ENCODE measurements around the gene IL20.

Gene IL20

GRCh38 chr1:206883876-206884275 is 18.5 kb downstream of the IL20 start:
- H2AFZ ChIP-seq (ENCODE audit: low read depth, low read length), result no peak overlapping the region
- WGBS, result 93% methylated on average over 1 of the region's 2 CpGs

GRCh38 chr1:206885341-206886060 is 20.1 kb downstream of the IL20 start:
- Histone ChIP-seq H3K36me3 (ENCODE audit: control insufficient read depth in 1 of 2, insufficient read depth in 2 of 2, low read depth in 1 of 2, low read length in 2 of 2) (no peaks in the 10 kb centered on the region), H2BK120ac (ENCODE audit: low read depth, low read length) (no peak overlapping the region), H3K9me3 (ENCODE audit: control insufficient read depth, low read length) (no peaks in the 10 kb centered on the region), H4K8ac (ENCODE audit: low read length) (no peak overlapping the region), H2BK5ac (ENCODE audit: low read depth, low read length, poor library complexity, severe bottlenecking) (no peak overlapping the region), H3K4me3 (ENCODE audit: insufficient read depth in 1 of 2, low read depth in 1 of 2, low read length in 2 of 2) (no peak overlapping the region), H3K18ac (ENCODE audit: low read depth in 1 of 2, low read length in 2 of 2) (no peak overlapping the region), H4K91ac (ENCODE audit: low read length) (no peak overlapping the region), H2BK15ac (ENCODE audit: low read depth, poor library complexity, severe bottlenecking) (no peak overlapping the region), H3K23ac (ENCODE audit: low read length in 2 of 2) (no peak overlapping the region), H3K27ac (ENCODE audit: low read length, poor library complexity, severe bottlenecking) (no peak overlapping the region), H3K79me1 (replicated peaks; ENCODE audit: low read length, poor library complexity, severe bottlenecking) (no peaks in the 10 kb centered on the region), H3K27me3 (ENCODE audit: control insufficient read depth in 1 of 2, insufficient read depth in 1 of 2, low read length in 2 of 2) (peaks cover 0 to 18% of the 10 kb centered on the region in 2 experiments), H3K4ac (ENCODE audit: low read depth in 1 of 2, low read length in 2 of 2) (no peak overlapping the region), H2BK12ac (ENCODE audit: low read length in 2 of 2) (no peak overlapping the region), H3K4me2 (ENCODE audit: low read length, poor library complexity, severe bottlenecking) (no peak overlapping the region), H3K9ac (ENCODE audit: low read length) (no peak overlapping the region), H2AK5ac (ENCODE audit: low read length, severe bottlenecking) (no peak overlapping the region), H2AFZ (ENCODE audit: low read depth, low read length) (no peak overlapping the region), H3K14ac (ENCODE audit: low read length in 2 of 2) (no peak overlapping the region), H3K4me1 (ENCODE audit: control insufficient read depth, insufficient read depth, low read depth, low read length) (no peaks in the 10 kb centered on the region)
- WGBS, result 97% methylated on average over 2 of the region's 3 CpGs
- no peak for DNase-seq

More at GRCh38 chr1:206883876-206884275, 18.5 kb downstream of the IL20 start:
- no peak overlapping the region for H2AK5ac ChIP-seq (ENCODE audit: low read length, severe bottlenecking)
- no peak overlapping the region for H3K4ac ChIP-seq (ENCODE audit: low read depth in 1 of 2, low read length in 2 of 2)
- no peak overlapping the region for H3K9ac ChIP-seq (ENCODE audit: low read length)
- H3K27ac ChIP-seq (ENCODE audit: low read length, poor library complexity, severe bottlenecking), result no peak overlapping the region
- no peaks in the 10 kb centered on the region for H3K4me1 ChIP-seq (ENCODE audit: control insufficient read depth, insufficient read depth, low read depth, low read length)
- no peak overlapping the region for H2BK120ac ChIP-seq (ENCODE audit: low read depth, low read length)
- no peak overlapping the region for H3K14ac ChIP-seq (ENCODE audit: low read length in 2 of 2)
- H3K36me3 ChIP-seq (ENCODE audit: control insufficient read depth in 1 of 2, insufficient read depth in 2 of 2, low read depth in 1 of 2, low read length in 2 of 2), result no peaks in the 10 kb centered on the region
- H3K79me1 ChIP-seq (replicated peaks; ENCODE audit: low read length, poor library complexity, severe bottlenecking), result no peaks in the 10 kb centered on the region
- peaks cover 2% of the 10 kb centered on the region for H3K9me3 ChIP-seq (ENCODE audit: control insufficient read depth, low read length)
- H2BK12ac ChIP-seq (ENCODE audit: low read length in 2 of 2), result no peak overlapping the region
- H3K4me3 ChIP-seq (ENCODE audit: insufficient read depth in 1 of 2, low read depth in 1 of 2, low read length in 2 of 2), result no peak overlapping the region
- H4K8ac ChIP-seq (ENCODE audit: low read length), result no peak overlapping the region
- H2BK15ac ChIP-seq (ENCODE audit: low read depth, poor library complexity, severe bottlenecking), result no peak overlapping the region
- no peak overlapping the region for H3K23ac ChIP-seq (ENCODE audit: low read length in 2 of 2)
- H3K27me3 ChIP-seq (ENCODE audit: control insufficient read depth in 1 of 2, insufficient read depth in 1 of 2, low read length in 2 of 2), result peaks cover 0 to 18% of the 10 kb centered on the region in 2 experiments
- no peak for DNase-seq
- H3K4me2 ChIP-seq (ENCODE audit: low read length, poor library complexity, severe bottlenecking), result no peak overlapping the region
- H4K91ac ChIP-seq (ENCODE audit: low read length), result no peak overlapping the region
- H2BK5ac ChIP-seq (ENCODE audit: low read depth, low read length, poor library complexity, severe bottlenecking), result no peak overlapping the region
- no peak overlapping the region for H3K18ac ChIP-seq (ENCODE audit: low read depth in 1 of 2, low read length in 2 of 2)

- Histone ChIP-seq H3K27ac (ENCODE audit: low read length, poor library complexity, severe bottlenecking) (no peak overlapping the region), H3K79me1 (replicated peaks; ENCODE audit: low read length, poor library complexity, severe bottlenecking) (no peaks in the 10 kb centered on the region), H3K27me3 (ENCODE audit: control insufficient read depth in 1 of 2, insufficient read depth in 1 of 2, low read length in 2 of 2) (peaks cover 0 to 24% of the 10 kb centered on the region in 2 experiments), H3K4me2 (ENCODE audit: low read length, poor library complexity, severe bottlenecking) (no peak overlapping the region), H2BK12ac (ENCODE audit: low read length in 2 of 2) (no peak overlapping the region), H3K4me3 (ENCODE audit: insufficient read depth in 1 of 2, low read depth in 1 of 2, low read length in 2 of 2) (no peak overlapping the region), H3K4ac (ENCODE audit: low read depth in 1 of 2, low read length in 2 of 2) (no peak overlapping the region), H2BK120ac (ENCODE audit: low read depth, low read length) (no peak overlapping the region), H3K4me1 (ENCODE audit: control insufficient read depth, insufficient read depth, low read depth, low read length) (no peaks in the 10 kb centered on the region), H3K23ac (ENCODE audit: low read length in 2 of 2) (no peak overlapping the region), H2AFZ (ENCODE audit: low read depth, low read length) (no peak overlapping the region), H3K9me3 (ENCODE audit: control insufficient read depth, low read length) (no peaks in the 10 kb centered on the region), H2AK5ac (ENCODE audit: low read length, severe bottlenecking) (no peak overlapping the region), H2BK5ac (ENCODE audit: low read depth, low read length, poor library complexity, severe bottlenecking) (no peak overlapping the region), H3K36me3 (ENCODE audit: control insufficient read depth in 1 of 2, insufficient read depth in 2 of 2, low read depth in 1 of 2, low read length in 2 of 2) (no peaks in the 10 kb centered on the region), H3K14ac (ENCODE audit: low read length in 2 of 2) (no peak overlapping the region), H4K91ac (ENCODE audit: low read length) (no peak overlapping the region), H2BK15ac (ENCODE audit: low read depth, poor library complexity, severe bottlenecking) (no peak overlapping the region), H4K8ac (ENCODE audit: low read length) (no peak overlapping the region), H3K9ac (ENCODE audit: low read length) (no peak overlapping the region), H3K18ac (ENCODE audit: low read depth in 1 of 2, low read length in 2 of 2) (no peak overlapping the region)
- peak; percentile 37 for DNase-seq
- 97% methylated on average over 1 of the region's 1 CpG for WGBS
These were observed 21.4 kb downstream of the IL20 start for GRCh38 chr1:206886831-206887230.

GRCh38 chr1:206887701-206888100 is 22.3 kb downstream of the IL20 start:
- peak; percentile 71 for DNase-seq
- Histone ChIP-seq H2BK12ac (ENCODE audit: low read length in 2 of 2) (no peak overlapping the region), H3K23ac (ENCODE audit: low read length in 2 of 2) (no peak overlapping the region), H2BK15ac (ENCODE audit: low read depth, poor library complexity, severe bottlenecking) (no peak overlapping the region), H2AK5ac (ENCODE audit: low read length, severe bottlenecking) (no peak overlapping the region), H3K9me3 (ENCODE audit: control insufficient read depth, low read length) (no peaks in the 10 kb centered on the region), H3K27me3 (ENCODE audit: control insufficient read depth in 1 of 2, insufficient read depth in 1 of 2, low read length in 2 of 2) (peaks cover 0 to 25% of the 10 kb centered on the region in 2 experiments), H3K36me3 (ENCODE audit: control insufficient read depth in 1 of 2, insufficient read depth in 2 of 2, low read depth in 1 of 2, low read length in 2 of 2) (no peaks in the 10 kb centered on the region), H4K91ac (ENCODE audit: low read length) (no peak overlapping the region), H2BK5ac (ENCODE audit: low read depth, low read length, poor library complexity, severe bottlenecking) (no peak overlapping the region), H3K4me3 (ENCODE audit: insufficient read depth in 1 of 2, low read depth in 1 of 2, low read length in 2 of 2) (no peak overlapping the region), H2AFZ (ENCODE audit: low read depth, low read length) (no peak overlapping the region), H3K79me1 (replicated peaks; ENCODE audit: low read length, poor library complexity, severe bottlenecking) (no peaks in the 10 kb centered on the region), H2BK120ac (ENCODE audit: low read depth, low read length) (no peak overlapping the region), H4K8ac (ENCODE audit: low read length) (no peak overlapping the region), H3K14ac (ENCODE audit: low read length in 2 of 2) (no peak overlapping the region), H3K9ac (ENCODE audit: low read length) (no peak overlapping the region), H3K4ac (ENCODE audit: low read depth in 1 of 2, low read length in 2 of 2) (no peak overlapping the region), H3K4me1 (ENCODE audit: control insufficient read depth, insufficient read depth, low read depth, low read length) (no peaks in the 10 kb centered on the region), H3K4me2 (ENCODE audit: low read length, poor library complexity, severe bottlenecking) (no peak overlapping the region), H3K18ac (ENCODE audit: low read depth in 1 of 2, low read length in 2 of 2) (no peak overlapping the region), H3K27ac (ENCODE audit: low read length, poor library complexity, severe bottlenecking) (no peak overlapping the region)
- WGBS, result 65% methylated on average over 4 of the region's 4 CpGs
